CD14-positive monocyte (primary cell): ENCODE measurements around the gene GPR52. TPM values are rescaled to one million over a fixed set of nuclear protein-coding genes. Genes with fewer than 3 reads are reported as not detected.

Experiments used
- DNase-seq, 3 donors: peaks; one replicate each; pipeline ENCODE4 v3.0.0-alpha.2; 2011 to 2022
- H2AFZ ChIP-seq: 2 replicates; pipeline ENCODE4 v1.6.0; 2012; ENCODE audit warnings: mild to moderate bottlenecking, low read depth, low read length, inconsistent platforms; ENCODE audit not compliant: insufficient read depth, poor library complexity, severe bottlenecking
- H3K27ac ChIP-seq, 2 donors: 1 replicate in 1 of 2; 2 replicates in 1 of 2; pipeline ENCODE4 v1.5.1; 2012 to 2013; ENCODE audit warnings: low read length in 2 of 2, control low read depth in 1 of 2, inconsistent platforms in 1 of 2, low read depth in 1 of 2, mild to moderate bottlenecking in 1 of 2
- H3K27me3 ChIP-seq, 2 donors: one replicate each; pipeline versions ENCODE4 v1.6.0 to v1.6.1; 2011 to 2013; ENCODE audit warnings: low read length in 2 of 2; ENCODE audit not compliant: control insufficient read depth in 2 of 2, insufficient read depth in 2 of 2
- H3K36me3 ChIP-seq, 2 donors: replicated peaks in 1 of 2; 1 replicate in 1 of 2; 2 replicates in 1 of 2; pipeline versions ENCODE4 v1.5.1 to v1.6.1; 2012 to 2013; ENCODE audit warnings: low read length in 2 of 2, control low read depth in 1 of 2, inconsistent platforms in 1 of 2, mild to moderate bottlenecking in 1 of 2; ENCODE audit not compliant: insufficient read depth in 2 of 2, control insufficient read depth in 1 of 2
- H3K4me1 ChIP-seq, 2 donors: 1 replicate in 1 of 2; 2 replicates in 1 of 2; pipeline versions ENCODE4 v1.5.1 to v1.6.1; 2012 to 2013; ENCODE audit warnings: low read length in 2 of 2, control low read depth in 1 of 2, inconsistent platforms in 1 of 2, mild to moderate bottlenecking in 1 of 2, moderate library complexity in 1 of 2; ENCODE audit not compliant: insufficient read depth in 2 of 2, control insufficient read depth in 1 of 2
- H3K4me2 ChIP-seq: replicated peaks from 2 replicates; pipeline ENCODE3; 2012; ENCODE audit warnings: low read length, moderate library complexity, mild to moderate bottlenecking; ENCODE audit not compliant: poor library complexity, severe bottlenecking; ENCODE audit errors: extremely low read depth
- H3K4me3 ChIP-seq, 3 experiments: fragments of 200-600 bp in 1 of 3; sonication (generic) in 1 of 3; replicated peaks in 1 of 3; 1 replicate in 2 of 3; 2 replicates in 1 of 3; pipeline ENCODE4 v1.5.1; 2011 to 2013; ENCODE audit warnings: low read length in 3 of 3, mild to moderate bottlenecking in 3 of 3, control low read depth in 2 of 3, low read depth in 2 of 3, inconsistent platforms in 1 of 3, moderate library complexity in 1 of 3
- H3K79me2 ChIP-seq: 2 replicates; pipeline ENCODE4 v1.6.0; 2012; ENCODE audit warnings: mild to moderate bottlenecking, control low read depth, inconsistent platforms, low read length, moderate library complexity; ENCODE audit not compliant: insufficient read depth
- H3K9ac ChIP-seq: 2 replicates; pipeline ENCODE4 v1.6.0; 2017; ENCODE audit warnings: low read length, mild to moderate bottlenecking; ENCODE audit not compliant: insufficient read depth, poor library complexity, severe bottlenecking
- H3K9me3 ChIP-seq, 2 donors: replicated peaks in 1 of 2; 1 replicate in 1 of 2; 2 replicates in 1 of 2; pipeline versions ENCODE4 v1.5.1 to v1.6.1; 2012 to 2013; ENCODE audit warnings: low read length in 2 of 2, control low read depth in 1 of 2; ENCODE audit not compliant: control insufficient read depth in 1 of 2, insufficient read depth in 1 of 2
- H4K20me1 ChIP-seq: 2 replicates; pipeline ENCODE4 v1.6.0; 2012; ENCODE audit warnings: mild to moderate bottlenecking, low read length, control low read depth, moderate library complexity; ENCODE audit not compliant: insufficient read depth
- H3K27ac Mint-ChIP-seq, 7 donors: one replicate each; pipeline ENCODE4 v1.8.0; 2020; ENCODE audit warnings: mild to moderate bottlenecking in 7 of 7, mixed read lengths in 7 of 7, moderate library complexity in 6 of 7, inconsistent platforms in 2 of 7
- H3K27me3 Mint-ChIP-seq, 3 donors: one replicate each; pipeline ENCODE4 v1.8.0; 2021 to 2022; ENCODE audit warnings: low read depth in 3 of 3, mild to moderate bottlenecking in 3 of 3, mixed read lengths in 3 of 3, moderate library complexity in 3 of 3, inconsistent platforms in 1 of 3
- H3K36me3 Mint-ChIP-seq, 2 donors: one replicate each; pipeline ENCODE4 v1.8.0; 2020; ENCODE audit warnings: mixed read lengths in 2 of 2, inconsistent platforms in 1 of 2, mild to moderate bottlenecking in 1 of 2
- H3K4me1 Mint-ChIP-seq: one replicate; pipeline ENCODE4 v1.8.0; 2020; ENCODE audit warnings: mild to moderate bottlenecking, mixed read lengths
- H3K4me3 Mint-ChIP-seq, 2 donors: one replicate each; pipeline ENCODE4 v1.8.0; 2020; ENCODE audit warnings: mild to moderate bottlenecking in 2 of 2, mixed read lengths in 2 of 2, moderate library complexity in 1 of 2
- H3K9me3 Mint-ChIP-seq, 7 donors: one replicate each; pipeline ENCODE4 v1.8.0; 2020 to 2022; ENCODE audit warnings: mixed read lengths in 7 of 7, mild to moderate bottlenecking in 6 of 7, moderate library complexity in 6 of 7, inconsistent platforms in 2 of 7
- WGBS: methylation state at CpG from one replicate; pipeline ENCODE4 v1.1.5; 2013; ENCODE audit warnings: missing lambda C conversion rate; ENCODE audit not compliant: insufficient coverage; 5-methylcytosine and 5-hydroxymethylcytosine counted together
- intact Hi-C, 2 donors: fragments of 100-400 bp; cut with micrococcal nuclease; formaldehyde crosslinking; loops; one replicate each; pipeline versions ENCODE4 v1.15.0 to v1.15.1; 2023
- polyA plus RNA-seq, 3 donors: library from polyadenylated mRNA; depleted of rRNA in 1 of 3; unstranded in 2 of 3; stranded (reverse) in 1 of 3; fragments of 300-500 nt in 2 of 3; fragments of >200 nt in 1 of 3; fragmentation: Illumina TruSeq in 2 of 3; gene quantifications; 1 replicate in 2 of 3; 2 replicates in 1 of 3; pipeline ENCODE4 v1.2.3, GENCODE V29; 2012 to 2021
- TF ChIP-seq, protein P1 (sequence below): fragments of 200-600 bp; IDR thresholded peaks from one replicate; pipeline ENCODE4 v1.8.0; 2022; ENCODE audit warnings: antibody characterized with exemption, mild to moderate bottlenecking

The GPR52 gene
- polyA plus RNA-seq, 3 donors = 0.21 TPM; not detected in 2

- H3K27ac Mint-ChIP-seq = no peak overlapping the region
Measured at GRCh38 chr1:174405219-174405618, 42.5 kb upstream of the GPR52 start.

DNA sequence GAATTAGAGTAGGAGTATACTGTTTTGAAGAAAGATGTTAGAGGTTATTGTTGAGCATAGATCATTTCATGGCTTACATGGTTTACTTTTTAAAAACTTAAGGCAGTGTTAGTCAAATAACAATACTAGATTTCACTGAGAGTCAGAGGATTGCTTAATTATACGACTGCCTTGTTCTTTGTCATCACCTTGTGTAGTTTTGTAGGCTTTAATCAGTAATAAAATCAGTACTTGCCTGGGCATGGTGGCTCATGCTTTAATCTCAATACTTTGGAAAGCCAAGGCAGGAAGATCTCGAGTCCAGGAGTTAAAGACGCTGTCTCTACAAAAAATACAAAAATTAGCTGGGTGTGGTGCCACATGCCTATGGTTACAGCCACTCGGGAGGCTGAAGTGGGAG is 41.3 kb upstream of the GPR52 start:
- Mint-ChIP-seq H3K27ac (no peak overlapping the region), H3K36me3 (no peaks in the 10 kb centered on the region), H3K4me3 (no peak overlapping the region), H3K9me3 (peaks cover 0 to 13% (median 6%) of the 10 kb centered on the region in 7 donors), H3K27me3 (peaks cover 0 to 2% (median 0%) of the 10 kb centered on the region in 3 donors), H3K4me1 (no peaks in the 10 kb centered on the region)
- H3K79me2 ChIP-seq = no peaks in the 10 kb centered on the region
- TF ChIP-seq, protein P1, sequence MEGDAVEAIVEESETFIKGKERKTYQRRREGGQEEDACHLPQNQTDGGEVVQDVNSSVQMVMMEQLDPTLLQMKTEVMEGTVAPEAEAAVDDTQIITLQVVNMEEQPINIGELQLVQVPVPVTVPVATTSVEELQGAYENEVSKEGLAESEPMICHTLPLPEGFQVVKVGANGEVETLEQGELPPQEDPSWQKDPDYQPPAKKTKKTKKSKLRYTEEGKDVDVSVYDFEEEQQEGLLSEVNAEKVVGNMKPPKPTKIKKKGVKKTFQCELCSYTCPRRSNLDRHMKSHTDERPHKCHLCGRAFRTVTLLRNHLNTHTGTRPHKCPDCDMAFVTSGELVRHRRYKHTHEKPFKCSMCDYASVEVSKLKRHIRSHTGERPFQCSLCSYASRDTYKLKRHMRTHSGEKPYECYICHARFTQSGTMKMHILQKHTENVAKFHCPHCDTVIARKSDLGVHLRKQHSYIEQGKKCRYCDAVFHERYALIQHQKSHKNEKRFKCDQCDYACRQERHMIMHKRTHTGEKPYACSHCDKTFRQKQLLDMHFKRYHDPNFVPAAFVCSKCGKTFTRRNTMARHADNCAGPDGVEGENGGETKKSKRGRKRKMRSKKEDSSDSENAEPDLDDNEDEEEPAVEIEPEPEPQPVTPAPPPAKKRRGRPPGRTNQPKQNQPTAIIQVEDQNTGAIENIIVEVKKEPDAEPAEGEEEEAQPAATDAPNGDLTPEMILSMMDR = no peak
- H3K9ac ChIP-seq = no peak overlapping the region
- H3K36me3 ChIP-seq = no peaks in the 10 kb centered on the region
- H4K20me1 ChIP-seq = no peaks in the 10 kb centered on the region
- DNase-seq = no peak
- H3K9me3 ChIP-seq = no peaks in the 10 kb centered on the region
- no peak overlapping the region for H3K4me2 ChIP-seq
- no peak overlapping the region for H3K27ac ChIP-seq
- intact Hi-C loops = no loop called here
- 100% methylated on average over 2 of the region's 4 CpGs for WGBS
- H3K27me3 ChIP-seq = no peaks in the 10 kb centered on the region
- H3K4me1 ChIP-seq = no peaks in the 10 kb centered on the region
- H3K4me3 ChIP-seq = no peak overlapping the region
- no peak overlapping the region for H2AFZ ChIP-seq

More at GRCh38 chr1:174405219-174405618, 42.5 kb upstream of the GPR52 start:
- Histone ChIP-seq H4K20me1 (no peaks in the 10 kb centered on the region), H3K9me3 (no peaks in the 10 kb centered on the region), H3K4me1 (no peaks in the 10 kb centered on the region), H3K4me3 (no peak overlapping the region), H2AFZ (no peak overlapping the region), H3K9ac (no peak overlapping the region), H3K27me3 (no peaks in the 10 kb centered on the region), H3K36me3 (no peaks in the 10 kb centered on the region), H3K27ac (no peak overlapping the region), H3K4me2 (no peak overlapping the region), H3K79me2 (no peaks in the 10 kb centered on the region)
- H3K4me1 Mint-ChIP-seq = no peaks in the 10 kb centered on the region
- no CpG with 5 or more reads among the region's 1 CpG for WGBS
- intact Hi-C loops = no loop called here
- no peak overlapping the region for H3K4me3 Mint-ChIP-seq
- no peak for DNase-seq
- peaks cover 0 to 2% (median 0%) of the 10 kb centered on the region in 3 donors for H3K27me3 Mint-ChIP-seq
- H3K36me3 Mint-ChIP-seq = no peaks in the 10 kb centered on the region
- TF ChIP-seq, protein P1 = no peak
- peaks cover 0 to 9% (median 6%) of the 10 kb centered on the region in 7 donors for H3K9me3 Mint-ChIP-seq
